Measurements from ENCODE around the gene NACAD.

The NACAD gene

GRCh38 chr7:45084336-45084735 is 4.4 kb downstream of the NACAD start:
- H3K9me3 Mint-ChIP-seq = no peaks in the 10 kb centered on the region
- H3K4me3 Mint-ChIP-seq = peak overlapping the region in 1 of 3 experiments; percentile 8
- no peaks in the 10 kb centered on the region for H3K36me3 Mint-ChIP-seq (ENCODE audit: low read depth)
- no peak for TF ChIP-seq CTCF (IDR thresholded peaks at IDR 0.05; ENCODE audit: unreplicated experiment in 3 of 3)
- peaks cover 3% of the 10 kb centered on the region for H3K27me3 Mint-ChIP-seq (ENCODE audit: low read depth)
- H3K4me1 Mint-ChIP-seq = peaks cover 5% of the 10 kb centered on the region
- H3K27ac Mint-ChIP-seq = no peak overlapping the region

- no peak for TF ChIP-seq CTCF (IDR thresholded peaks at IDR 0.05; ENCODE audit: unreplicated experiment in 3 of 3)
- H3K27me3 Mint-ChIP-seq (ENCODE audit: low read depth) = no peaks in the 10 kb centered on the region
- H3K9me3 Mint-ChIP-seq = no peaks in the 10 kb centered on the region
- H3K36me3 Mint-ChIP-seq (ENCODE audit: low read depth) = no peaks in the 10 kb centered on the region
- H3K4me3 Mint-ChIP-seq = no peak overlapping the region
- H3K27ac Mint-ChIP-seq = no peak overlapping the region
- H3K4me1 Mint-ChIP-seq = peaks cover 5% of the 10 kb centered on the region
These were observed 5.9 kb downstream of the NACAD start for GRCh38 chr7:45082831-45083331.

- Mint-ChIP-seq H3K27ac (no peak overlapping the region), H3K36me3 (ENCODE audit: low read depth) (no peaks in the 10 kb centered on the region), H3K27me3 (ENCODE audit: low read depth) (no peaks in the 10 kb centered on the region), H3K4me1 (peaks cover 4% of the 10 kb centered on the region), H3K9me3 (no peaks in the 10 kb centered on the region), H3K4me3 (no peak overlapping the region)
- TF ChIP-seq CTCF (IDR thresholded peaks at IDR 0.05; ENCODE audit: unreplicated experiment in 3 of 3) = no peak
These were observed 6.5 kb downstream of the NACAD start for GRCh38 chr7:45082031-45082830.

- Mint-ChIP-seq H3K4me1 (no peaks in the 10 kb centered on the region), H3K27me3 (ENCODE audit: low read depth) (no peaks in the 10 kb centered on the region), H3K4me3 (no peak overlapping the region), H3K36me3 (ENCODE audit: low read depth) (no peaks in the 10 kb centered on the region), H3K9me3 (no peaks in the 10 kb centered on the region), H3K27ac (no peak overlapping the region)
- TF ChIP-seq CTCF (IDR thresholded peaks at IDR 0.05; ENCODE audit: unreplicated experiment in 3 of 3) = no peak
These were observed 7.1 kb downstream of the NACAD start for GRCh38 chr7:45081670-45081974.

- Mint-ChIP-seq H3K4me3 (no peak overlapping the region), H3K9me3 (no peaks in the 10 kb centered on the region), H3K27ac (no peak overlapping the region), H3K36me3 (ENCODE audit: low read depth) (no peaks in the 10 kb centered on the region), H3K27me3 (ENCODE audit: low read depth) (no peaks in the 10 kb centered on the region), H3K4me1 (no peaks in the 10 kb centered on the region)
- TF ChIP-seq CTCF (IDR thresholded peaks at IDR 0.05; ENCODE audit: unreplicated experiment in 3 of 3) = no peak
These were observed 7.7 kb downstream of the NACAD start for GRCh38 chr7:45080958-45081669.

Data from nephron (organoid).